Measurements from ENCODE around the gene ATP6AP1.

Gene ATP6AP1

DNA sequence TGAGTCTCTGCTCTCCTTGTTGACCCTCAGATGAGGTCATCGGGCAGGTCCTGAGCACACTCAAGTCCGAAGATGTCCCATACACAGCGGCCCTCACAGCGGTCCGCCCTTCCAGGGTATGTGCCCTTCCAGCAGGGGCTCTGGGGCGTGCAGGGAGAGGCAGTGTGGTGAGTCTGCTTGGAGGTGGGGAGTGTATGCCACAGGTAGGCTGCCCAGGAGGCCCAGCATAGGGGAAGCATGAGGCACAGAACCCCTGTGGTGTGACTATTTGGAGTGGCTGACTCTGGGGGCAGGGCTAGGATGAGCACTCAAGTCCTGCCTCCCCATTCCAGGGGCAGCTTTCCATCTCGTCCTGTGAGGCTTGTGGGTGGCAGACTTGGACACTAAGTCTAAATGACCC lies 5.1 kb downstream of the ATP6AP1 start:
- no peak overlapping the region for H3K4me3 ChIP-seq (ENCODE audit: low read length in 2 of 2)
- H3K4me1 ChIP-seq (ENCODE audit: control insufficient read depth, insufficient read depth, low read length) = peaks cover 22% of the 10 kb centered on the region
- no peaks in the 10 kb centered on the region for H3K9me3 ChIP-seq (ENCODE audit: control insufficient read depth in 2 of 2, low read length in 2 of 2)
- peaks cover 0 to 9% of the 10 kb centered on the region in 2 donors for H3K36me3 ChIP-seq (ENCODE audit: control insufficient read depth in 2 of 2, insufficient read depth in 2 of 2, low read length in 2 of 2)
- no peak overlapping the region for H3K9ac ChIP-seq (ENCODE audit: low read length in 2 of 2)
- H3K27me3 ChIP-seq (ENCODE audit: control insufficient read depth in 1 of 2, insufficient read depth in 2 of 2, low read length in 2 of 2) = peaks cover 0 to 2% of the 10 kb centered on the region in 2 donors
- no peak overlapping the region for H3K27ac ChIP-seq (ENCODE audit: low read length)

DNA sequence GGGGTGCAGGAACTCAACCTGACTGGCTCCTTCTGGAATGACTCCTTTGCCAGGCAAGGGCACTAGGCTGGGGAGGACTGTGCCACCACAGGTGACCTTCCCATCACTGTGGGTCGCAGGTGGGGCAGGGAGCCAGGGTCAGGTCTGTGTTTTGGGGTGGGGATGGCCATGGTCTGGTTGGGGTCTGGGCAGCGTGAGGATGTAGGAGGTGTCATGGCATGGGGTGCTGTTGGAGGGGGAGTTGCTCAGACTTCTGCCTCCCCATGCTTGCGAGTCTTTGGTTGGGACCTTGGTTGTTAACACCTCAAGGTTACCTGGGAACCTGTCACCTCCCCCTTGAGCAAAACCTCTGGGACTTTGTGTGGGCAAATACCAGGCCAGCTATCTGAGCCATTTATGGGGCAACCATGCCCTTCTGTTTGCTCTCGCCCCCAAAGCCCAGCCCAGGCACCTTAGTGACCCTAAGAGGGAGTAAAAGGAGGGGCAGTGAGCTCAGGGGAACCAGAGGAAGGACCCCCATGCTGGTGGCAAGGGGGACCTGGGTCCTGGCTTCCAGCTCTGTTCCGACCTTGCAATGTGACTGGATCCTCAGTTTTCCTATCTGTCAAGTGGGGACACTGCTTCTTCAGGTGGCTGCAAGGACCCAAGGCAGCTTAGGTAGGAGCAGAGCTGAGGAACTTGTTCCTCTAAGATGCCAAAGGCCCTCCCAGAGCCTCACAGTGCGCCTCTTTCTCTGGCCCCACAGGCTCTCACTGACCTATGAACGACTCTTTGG lies 6.1 kb downstream of the ATP6AP1 start:
- peaks cover 22% of the 10 kb centered on the region for H3K4me1 ChIP-seq (ENCODE audit: control insufficient read depth, insufficient read depth, low read length)
- no peak overlapping the region for H3K4me3 ChIP-seq (ENCODE audit: low read length in 2 of 2)
- H3K36me3 ChIP-seq (ENCODE audit: control insufficient read depth in 2 of 2, insufficient read depth in 2 of 2, low read length in 2 of 2) = peaks cover 0 to 9% of the 10 kb centered on the region in 2 donors
- H3K9me3 ChIP-seq (ENCODE audit: control insufficient read depth in 2 of 2, low read length in 2 of 2) = no peaks in the 10 kb centered on the region
- H3K27ac ChIP-seq (ENCODE audit: low read length) = no peak overlapping the region
- peaks cover 0 to 2% of the 10 kb centered on the region in 2 donors for H3K27me3 ChIP-seq (ENCODE audit: control insufficient read depth in 1 of 2, insufficient read depth in 2 of 2, low read length in 2 of 2)
- no peak overlapping the region for H3K9ac ChIP-seq (ENCODE audit: low read length in 2 of 2)

GRCh38 chrX:154435171-154435733 lies 6.8 kb downstream of the ATP6AP1 start:
- Histone ChIP-seq H3K4me1 (ENCODE audit: control insufficient read depth, insufficient read depth, low read length) (peaks cover 19% of the 10 kb centered on the region), H3K9ac (ENCODE audit: low read length in 2 of 2) (no peak overlapping the region), H3K9me3 (ENCODE audit: control insufficient read depth in 2 of 2, low read length in 2 of 2) (no peaks in the 10 kb centered on the region), H3K27ac (ENCODE audit: low read length) (no peak overlapping the region), H3K27me3 (ENCODE audit: control insufficient read depth in 1 of 2, insufficient read depth in 2 of 2, low read length in 2 of 2) (peaks cover 0 to 2% of the 10 kb centered on the region in 2 donors), H3K36me3 (ENCODE audit: control insufficient read depth in 2 of 2, insufficient read depth in 2 of 2, low read length in 2 of 2) (peaks cover under 1 to 9% of the 10 kb centered on the region in 2 donors), H3K4me3 (ENCODE audit: low read length in 2 of 2) (no peak overlapping the region)

DNA sequence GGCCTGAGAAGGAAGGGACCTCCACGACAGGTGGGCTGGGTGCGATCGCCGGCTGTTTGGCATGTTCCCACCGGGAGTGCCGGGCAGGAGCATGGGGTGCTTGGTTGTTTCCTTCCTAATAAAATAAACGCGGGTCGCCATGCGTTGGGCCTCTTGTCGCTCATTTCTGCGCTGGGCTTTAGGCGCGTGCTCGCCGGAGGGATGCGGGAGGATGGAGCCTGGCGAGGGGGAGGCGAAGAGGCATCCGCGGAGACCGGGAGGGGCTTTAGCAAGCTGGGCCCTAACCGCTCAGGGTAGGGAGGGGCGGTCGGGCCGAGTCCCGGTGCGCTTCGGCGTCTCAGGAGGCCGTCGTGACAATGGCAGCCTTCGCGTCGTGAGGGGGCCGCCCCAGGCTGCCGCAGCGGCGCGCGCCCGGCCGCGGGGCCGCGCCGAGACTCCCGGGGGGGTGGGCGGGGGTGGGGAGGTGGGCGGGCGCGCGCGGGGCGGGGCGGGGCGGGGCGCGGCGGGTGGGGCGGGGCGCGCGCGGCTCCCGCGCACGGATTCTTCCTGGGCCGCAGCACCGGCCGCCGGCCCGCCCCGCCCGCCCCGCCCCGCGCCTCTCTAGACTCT lies 8.0 kb downstream of the ATP6AP1 start:
- H3K36me3 ChIP-seq (ENCODE audit: control insufficient read depth in 2 of 2, insufficient read depth in 2 of 2, low read length in 2 of 2) = peaks cover 5 to 11% of the 10 kb centered on the region in 2 donors
- H3K4me3 ChIP-seq (ENCODE audit: low read length in 2 of 2) = peak overlapping the region; percentile 31 to 75
- peak overlapping the region in 1 of 2 donors; percentile 21 for H3K9ac ChIP-seq (ENCODE audit: low read length in 2 of 2)

DNA sequence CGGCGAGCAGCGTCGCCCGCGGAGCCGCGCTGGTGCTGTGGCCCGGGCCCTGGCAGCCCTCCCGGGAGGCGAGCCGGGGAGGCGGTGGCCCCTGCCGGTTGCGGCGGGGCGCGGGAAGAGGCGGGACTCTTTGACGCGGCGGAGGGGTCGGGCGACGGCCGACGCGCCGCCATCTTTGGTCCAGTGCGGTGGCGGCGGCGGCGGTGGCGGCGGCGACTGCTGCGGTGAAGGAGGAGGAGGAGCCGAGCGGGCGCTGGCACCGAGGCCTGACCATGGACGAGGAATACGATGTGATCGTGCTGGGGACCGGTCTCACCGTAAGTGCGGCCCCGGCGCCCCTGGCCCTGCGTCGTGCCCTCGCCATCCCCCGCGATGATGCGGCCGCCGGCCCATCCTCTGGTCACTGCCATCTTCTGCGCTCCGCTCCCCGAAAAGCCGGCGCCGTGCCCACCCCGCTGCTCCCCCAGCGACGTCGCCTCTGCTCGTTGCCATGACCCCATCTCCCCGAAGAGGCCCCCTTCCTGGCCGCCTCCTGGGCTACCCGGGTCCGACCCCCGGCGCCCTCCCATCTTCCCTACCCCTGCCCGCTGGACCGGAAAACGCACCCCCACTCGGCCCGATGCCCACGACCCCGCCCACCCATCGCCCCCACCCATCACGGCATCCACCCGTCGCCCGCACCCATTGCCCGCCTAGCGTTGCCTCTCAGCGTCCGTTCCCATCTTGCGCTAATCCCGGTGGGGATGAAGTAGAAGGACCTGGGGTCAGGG lies 8.7 kb downstream of the ATP6AP1 start, which contains the start of gene GDI1:
Gene GDI1, plus strand, starts transcription at position 172 of the 770 bp plus-strand sequence. Its CDS starts 101 bp downstream, at position 273.
- peaks cover 24% of the 10 kb centered on the region for H3K4me1 ChIP-seq (ENCODE audit: control insufficient read depth, insufficient read depth, low read length)
- no peaks in the 10 kb centered on the region for H3K9me3 ChIP-seq (ENCODE audit: control insufficient read depth in 2 of 2, low read length in 2 of 2)
- H3K36me3 ChIP-seq (ENCODE audit: control insufficient read depth in 2 of 2, insufficient read depth in 2 of 2, low read length in 2 of 2) = peaks cover 8 to 12% of the 10 kb centered on the region in 2 donors
- H3K27ac ChIP-seq (ENCODE audit: low read length) = peak within 1 kb of the TSS; percentile 46
- peaks cover 0 to 4% of the 10 kb centered on the region in 2 donors for H3K27me3 ChIP-seq (ENCODE audit: control insufficient read depth in 1 of 2, insufficient read depth in 2 of 2, low read length in 2 of 2)
- peak within 1 kb of the TSS; percentile 68 to 75 for H3K4me3 ChIP-seq (ENCODE audit: low read length in 2 of 2)
- H3K9ac ChIP-seq (ENCODE audit: low read length in 2 of 2) = peak within 1 kb of the TSS; percentile 52 to 55

More for the DNA sequence above, 8.0 kb downstream of the ATP6AP1 start:
- Histone ChIP-seq H3K4me1 (ENCODE audit: control insufficient read depth, insufficient read depth, low read length) (peaks cover 24% of the 10 kb centered on the region), H3K27me3 (ENCODE audit: control insufficient read depth in 1 of 2, insufficient read depth in 2 of 2, low read length in 2 of 2) (peaks cover 0 to 2% of the 10 kb centered on the region in 2 donors), H3K9me3 (ENCODE audit: control insufficient read depth in 2 of 2, low read length in 2 of 2) (no peaks in the 10 kb centered on the region), H3K27ac (ENCODE audit: low read length) (peak overlapping the region; percentile 46)

GRCh38 chrX:154437971-154438893 lies 9.8 kb downstream of the ATP6AP1 start:
- Histone ChIP-seq H3K4me1 (ENCODE audit: control insufficient read depth, insufficient read depth, low read length) (peaks cover 24% of the 10 kb centered on the region), H3K27me3 (ENCODE audit: control insufficient read depth in 1 of 2, insufficient read depth in 2 of 2, low read length in 2 of 2) (peaks cover 0 to 4% of the 10 kb centered on the region in 2 donors), H3K9ac (ENCODE audit: low read length in 2 of 2) (peak overlapping the region; percentile 52 to 55), H3K4me3 (ENCODE audit: low read length in 2 of 2) (peak overlapping the region; percentile 68 to 75), H3K9me3 (ENCODE audit: control insufficient read depth in 2 of 2, low read length in 2 of 2) (no peaks in the 10 kb centered on the region), H3K36me3 (ENCODE audit: control insufficient read depth in 2 of 2, insufficient read depth in 2 of 2, low read length in 2 of 2) (peaks cover 8 to 10% of the 10 kb centered on the region in 2 donors), H3K27ac (ENCODE audit: low read length) (peak overlapping the region; percentile 11)

DNA sequence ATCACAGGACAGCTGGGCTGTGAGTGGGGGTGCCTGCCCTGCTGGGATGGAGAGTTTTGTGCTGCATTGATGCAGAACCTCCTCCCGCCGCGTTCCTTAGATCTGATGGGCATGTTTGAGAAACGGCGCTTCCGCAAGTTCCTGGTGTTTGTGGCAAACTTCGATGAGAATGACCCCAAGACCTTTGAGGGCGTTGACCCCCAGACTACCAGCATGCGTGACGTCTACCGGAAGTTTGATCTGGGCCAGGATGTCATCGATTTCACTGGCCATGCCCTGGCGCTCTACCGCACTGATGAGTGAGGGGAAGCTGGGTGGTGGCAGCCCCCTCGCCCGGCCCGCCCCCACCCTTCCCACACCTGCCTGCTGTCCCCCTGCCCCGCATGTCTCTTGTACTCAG lies 11.4 kb downstream of the ATP6AP1 start:
- H3K9ac ChIP-seq (ENCODE audit: low read length in 2 of 2) = no peak overlapping the region
- H3K4me1 ChIP-seq (ENCODE audit: control insufficient read depth, insufficient read depth, low read length) = peaks cover 32% of the 10 kb centered on the region
- no peaks in the 10 kb centered on the region for H3K9me3 ChIP-seq (ENCODE audit: control insufficient read depth in 2 of 2, low read length in 2 of 2)
- H3K27me3 ChIP-seq (ENCODE audit: control insufficient read depth in 1 of 2, insufficient read depth in 2 of 2, low read length in 2 of 2) = peaks cover 0 to 7% of the 10 kb centered on the region in 2 donors
- no peak overlapping the region for H3K27ac ChIP-seq (ENCODE audit: low read length)
- H3K36me3 ChIP-seq (ENCODE audit: control insufficient read depth in 2 of 2, insufficient read depth in 2 of 2, low read length in 2 of 2) = peaks cover 5 to 8% of the 10 kb centered on the region in 2 donors
- no peak overlapping the region for H3K4me3 ChIP-seq (ENCODE audit: low read length in 2 of 2)

DNA sequence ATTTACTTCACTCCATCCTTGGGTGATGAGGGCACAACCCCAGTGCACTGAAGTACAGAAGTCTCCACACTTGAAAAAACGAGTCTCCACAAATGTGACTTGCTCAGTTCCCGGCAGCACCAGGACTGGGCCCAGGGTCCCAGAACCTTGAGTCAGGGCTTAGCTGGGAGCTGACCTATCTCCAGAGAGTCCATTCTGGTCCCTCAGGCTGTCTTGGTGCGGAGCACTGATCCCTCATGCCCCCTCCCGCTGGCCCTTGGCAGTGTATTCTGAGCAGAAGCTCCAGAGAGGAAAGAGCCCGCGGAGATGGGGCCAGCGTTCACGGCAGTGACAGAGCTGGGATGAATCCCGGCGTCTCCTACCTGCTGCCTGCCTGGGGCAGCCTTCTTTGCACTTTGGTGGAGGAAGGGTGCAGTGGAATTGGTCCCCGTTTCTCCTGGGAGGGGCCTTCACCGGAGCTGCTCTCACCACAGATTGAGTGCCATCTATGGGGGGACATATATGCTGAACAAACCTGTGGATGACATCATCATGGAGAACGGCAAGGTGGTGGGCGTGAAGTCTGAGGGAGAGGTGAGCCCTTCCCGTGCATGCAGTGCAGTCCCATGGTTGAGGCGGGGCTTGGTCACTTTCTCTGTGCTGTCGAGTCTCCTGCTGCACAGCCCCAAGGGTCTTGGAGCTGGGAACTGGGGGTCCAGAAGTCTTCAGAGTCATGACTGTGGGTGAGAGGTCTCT lies 12.3 kb downstream of the ATP6AP1 start:
- Histone ChIP-seq H3K36me3 (ENCODE audit: control insufficient read depth in 2 of 2, insufficient read depth in 2 of 2, low read length in 2 of 2) (peaks cover 6 to 8% of the 10 kb centered on the region in 2 donors), H3K27ac (ENCODE audit: low read length) (no peak overlapping the region), H3K9me3 (ENCODE audit: control insufficient read depth in 2 of 2, low read length in 2 of 2) (no peaks in the 10 kb centered on the region), H3K4me1 (ENCODE audit: control insufficient read depth, insufficient read depth, low read length) (peaks cover 41% of the 10 kb centered on the region), H3K9ac (ENCODE audit: low read length in 2 of 2) (no peak overlapping the region), H3K27me3 (ENCODE audit: control insufficient read depth in 1 of 2, insufficient read depth in 2 of 2, low read length in 2 of 2) (peaks cover 0 to 9% of the 10 kb centered on the region in 2 donors), H3K4me3 (ENCODE audit: low read length in 2 of 2) (no peak overlapping the region)

GRCh38 chrX:154441564-154441963 lies 13.1 kb downstream of the ATP6AP1 start:
- no peak overlapping the region for H3K9ac ChIP-seq (ENCODE audit: low read length in 2 of 2)
- peaks cover 39% of the 10 kb centered on the region for H3K4me1 ChIP-seq (ENCODE audit: control insufficient read depth, insufficient read depth, low read length)
- H3K9me3 ChIP-seq (ENCODE audit: control insufficient read depth in 2 of 2, low read length in 2 of 2) = no peaks in the 10 kb centered on the region
- H3K27ac ChIP-seq (ENCODE audit: low read length) = no peak overlapping the region
- peaks cover 0 to 9% of the 10 kb centered on the region in 2 donors for H3K27me3 ChIP-seq (ENCODE audit: control insufficient read depth in 1 of 2, insufficient read depth in 2 of 2, low read length in 2 of 2)
- peaks cover 10% of the 10 kb centered on the region in 2 donors for H3K36me3 ChIP-seq (ENCODE audit: control insufficient read depth in 2 of 2, insufficient read depth in 2 of 2, low read length in 2 of 2)
- H3K4me3 ChIP-seq (ENCODE audit: low read length in 2 of 2) = no peak overlapping the region

All from stomach smooth muscle (tissue), 2 donors.